Keratinocyte (primary cell): ENCODE measurements around the gene MLF1.

Experiments
- CTCF ChIP-seq, 3 experiments: IDR thresholded peaks in 1 of 3; conservative IDR thresholded peaks in 1 of 3; optimal IDR thresholded peaks in 1 of 3; 2 replicates in 2 of 3; 3 replicates in 1 of 3; pipeline versions ENCODE3 to v1.5.1; 2011; ENCODE audit warnings: low read length in 3 of 3, mild to moderate bottlenecking in 3 of 3, moderate library complexity in 2 of 3, control low read depth in 1 of 3, inconsistent platforms in 1 of 3; ENCODE audit not compliant: insufficient read depth in 2 of 3; ENCODE audit errors: extremely low read depth in 1 of 3
- EZH2 ChIP-seq: IDR thresholded peaks from one replicate; pipeline ENCODE4 v1.6.1; 2012; ENCODE audit warnings: inconsistent platforms, mild to moderate bottlenecking, low read length, moderate library complexity

- TF ChIP-seq CTCF (optimal IDR thresholded peaks at IDR 0.05 in 1 of 3, IDR thresholded peaks at IDR 0.05 in 1 of 3, conservative IDR thresholded peaks at IDR 0.05 in 1 of 3; ENCODE audit: extremely low read depth in 1 of 3, insufficient read depth in 2 of 3, low read length in 3 of 3) (no peak), EZH2 (no peak)
Observed at GRCh38 chr3:158540066-158540465, 30.9 kb upstream of the MLF1 start.
